Kidney tubule cell (primary cell): ENCODE results near the gene GPR87.

Experiments
- DNase-seq: peaks from one replicate; pipeline ENCODE4 v3.0.0-alpha.2; 2018; ENCODE audit warnings: low spot score

GPR87 gene

DNA sequence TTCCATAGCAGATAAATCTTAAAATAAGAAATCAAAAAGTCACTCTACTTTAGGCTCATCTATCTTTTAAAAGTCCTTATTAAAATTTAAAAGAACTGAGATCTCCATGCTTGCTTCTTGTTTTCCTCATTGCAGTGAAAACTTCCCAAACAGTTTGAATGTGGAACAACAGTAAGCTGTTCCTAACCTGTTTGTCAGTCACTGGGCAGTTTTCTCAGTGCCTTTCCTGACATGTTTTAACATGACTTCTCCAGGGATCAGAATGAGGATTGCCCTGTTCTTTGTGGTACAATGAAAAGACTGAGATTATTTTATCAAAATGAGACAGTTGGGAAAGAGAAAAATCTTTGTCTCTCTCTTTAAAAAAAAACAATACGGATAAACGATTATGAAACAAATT lies 774 bp downstream of the GPR87 start:
- DNase-seq, result peak; percentile 11

DNA sequence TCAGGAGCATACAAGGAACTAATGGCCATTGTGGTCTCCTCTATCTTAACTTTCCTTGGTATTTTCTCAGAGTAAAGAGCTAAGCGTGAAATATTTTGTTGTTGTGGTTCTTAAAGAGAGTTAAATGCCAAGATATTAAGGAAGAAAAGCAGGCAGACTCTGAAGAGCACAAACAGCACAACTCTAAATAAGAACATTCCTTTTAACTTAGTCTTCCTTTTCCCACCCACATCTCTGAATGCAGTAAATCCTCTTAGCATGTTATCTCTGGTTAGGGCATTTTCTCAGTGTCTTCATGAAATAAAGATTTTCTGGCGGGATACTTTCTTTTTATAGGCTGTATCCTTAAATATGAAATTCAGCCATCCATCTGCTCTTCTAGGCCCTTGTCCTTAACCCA lies 1.5 kb downstream of the GPR87 start:
- DNase-seq, result peak; percentile 41

GRCh38 chr3:151314593-151314992 lies 2.0 kb downstream of the GPR87 start:
- DNase-seq, result no peak

DNA sequence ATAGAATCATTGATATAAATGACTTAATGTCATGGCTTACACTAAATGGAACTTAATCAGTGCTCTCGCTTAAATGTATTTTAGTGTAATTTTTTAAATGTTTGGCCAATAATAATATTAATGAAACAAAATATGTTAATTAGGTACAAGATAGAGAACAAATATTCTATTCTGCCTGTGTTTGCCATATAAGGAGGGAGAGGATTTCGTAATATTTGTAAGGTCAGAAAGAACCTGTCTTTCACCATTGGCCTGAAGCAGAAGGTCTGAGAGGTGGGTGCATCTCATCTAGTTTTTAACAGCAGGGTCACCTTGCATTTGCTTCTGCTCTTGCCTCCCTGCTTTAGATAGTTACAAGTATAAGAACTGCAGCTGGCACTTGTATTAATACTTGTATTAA lies 2.5 kb downstream of the GPR87 start:
- DNase-seq, result no peak

- DNase-seq, result no peak
Measured at GRCh38 chr3:151312972-151313371, 3.6 kb downstream of the GPR87 start.

DNA sequence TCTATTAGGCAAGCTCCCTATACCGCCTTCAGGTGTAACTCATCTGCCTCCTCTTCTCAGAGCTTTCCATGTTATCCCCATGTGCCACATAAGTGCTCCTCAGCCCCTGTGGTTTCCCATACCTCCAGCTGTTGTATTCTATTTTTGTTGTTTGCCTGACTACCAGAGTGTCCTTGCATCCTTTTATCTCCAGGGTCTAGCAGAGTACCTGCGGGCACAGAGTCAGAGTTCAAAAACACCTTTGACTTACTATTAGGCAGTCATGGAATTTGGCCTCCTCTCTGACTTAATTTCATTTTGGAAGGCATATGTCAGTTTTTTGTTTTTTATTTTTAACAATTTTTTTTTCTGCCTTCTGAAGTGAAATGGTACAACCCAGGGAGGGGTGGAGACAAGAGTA lies 7.1 kb downstream of the GPR87 start:
- no peak for DNase-seq

DNA sequence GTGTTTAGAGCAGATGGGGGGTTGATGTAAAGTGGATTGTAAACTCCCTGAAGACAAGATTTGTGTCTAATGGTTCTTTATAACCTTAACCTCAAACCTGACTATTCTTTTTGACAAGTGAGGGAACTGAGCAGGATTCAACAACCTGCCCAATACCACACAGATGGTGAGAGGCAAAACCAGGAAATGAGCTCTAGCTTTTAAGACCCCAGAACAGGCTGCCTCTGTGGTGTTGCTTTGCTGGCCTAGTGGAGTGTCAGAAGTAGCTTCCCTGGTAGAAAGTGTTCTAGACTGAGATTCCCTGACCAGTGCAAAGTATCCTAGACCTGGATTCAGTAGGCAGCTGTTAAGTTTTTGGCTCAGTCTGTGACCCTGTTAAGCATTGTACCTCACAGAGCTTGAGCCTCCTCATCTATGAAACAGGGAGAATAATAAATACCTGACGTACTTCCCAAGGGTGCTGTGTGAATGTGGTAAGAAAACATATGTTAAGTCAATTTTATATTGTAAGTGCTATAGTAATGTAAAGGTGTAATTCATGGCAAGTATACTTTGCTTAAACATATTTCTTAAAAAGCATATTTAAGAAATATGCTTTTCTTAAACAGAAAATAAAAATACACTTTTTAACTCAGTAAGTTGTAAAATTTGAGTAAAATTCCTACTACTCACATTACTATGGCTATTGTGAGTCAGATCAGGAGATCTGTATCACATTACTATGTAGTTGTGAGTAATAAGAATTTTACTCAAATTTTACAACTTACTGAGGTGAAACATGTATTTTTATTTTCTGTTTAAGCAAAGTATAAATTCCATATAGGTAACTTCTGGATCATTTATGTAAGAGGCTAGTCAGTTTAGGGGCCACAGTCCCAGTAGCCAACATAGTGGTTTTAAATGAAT lies 8.8 kb downstream of the GPR87 start:
- DNase-seq, result peak; percentile 33

DNA sequence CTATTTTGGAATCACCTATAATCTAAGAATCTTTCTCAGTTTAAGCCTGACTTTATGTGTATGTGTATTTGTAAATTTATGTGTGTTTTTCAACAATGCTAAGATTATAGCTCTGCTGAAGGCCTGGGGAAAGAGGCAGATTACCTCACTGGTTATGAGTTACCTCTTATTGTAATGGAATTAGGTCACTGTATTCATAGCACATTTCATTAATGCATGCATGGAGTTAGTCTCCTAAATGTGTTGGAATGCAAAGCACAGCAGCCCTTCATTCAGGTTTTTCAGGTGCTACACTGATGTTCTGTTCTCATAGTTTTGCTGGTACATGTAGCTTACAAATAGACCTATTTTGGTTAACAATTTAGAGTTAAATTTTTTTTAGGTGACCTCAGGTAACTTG lies 9.5 kb downstream of the GPR87 start:
- DNase-seq, result peak; percentile 62

DNA sequence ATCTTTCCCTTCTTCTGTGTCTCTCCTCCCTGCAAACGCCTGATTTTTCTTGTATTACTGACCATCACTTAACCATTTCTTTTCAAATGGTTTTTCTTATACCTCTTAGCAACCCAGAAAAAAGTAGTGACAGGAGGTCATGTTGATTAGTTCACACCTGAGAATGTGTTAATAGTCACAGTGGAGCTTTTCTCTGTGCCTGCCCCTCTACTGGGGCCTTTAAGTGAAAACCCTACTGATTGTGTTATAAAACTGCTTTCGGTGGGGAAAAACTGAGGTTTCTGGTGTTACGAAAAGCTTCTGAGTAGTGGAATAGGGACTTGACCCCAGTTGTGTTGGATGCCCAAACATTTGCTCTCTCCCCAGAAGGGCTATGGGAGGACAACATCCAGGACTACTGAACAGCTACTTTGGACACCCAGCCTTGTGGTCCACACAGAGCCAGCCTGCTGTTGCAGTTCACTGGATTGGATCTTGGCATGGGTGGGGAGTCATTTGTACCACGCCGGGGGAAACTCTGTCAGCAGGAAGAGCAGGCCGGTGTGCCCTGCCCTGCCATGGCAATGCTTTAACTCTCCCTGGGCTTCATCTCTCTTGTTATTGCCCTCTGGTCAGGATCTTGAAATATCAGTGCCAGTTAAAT lies 10.3 kb downstream of the GPR87 start:
- DNase-seq, result peak; percentile 47

DNA sequence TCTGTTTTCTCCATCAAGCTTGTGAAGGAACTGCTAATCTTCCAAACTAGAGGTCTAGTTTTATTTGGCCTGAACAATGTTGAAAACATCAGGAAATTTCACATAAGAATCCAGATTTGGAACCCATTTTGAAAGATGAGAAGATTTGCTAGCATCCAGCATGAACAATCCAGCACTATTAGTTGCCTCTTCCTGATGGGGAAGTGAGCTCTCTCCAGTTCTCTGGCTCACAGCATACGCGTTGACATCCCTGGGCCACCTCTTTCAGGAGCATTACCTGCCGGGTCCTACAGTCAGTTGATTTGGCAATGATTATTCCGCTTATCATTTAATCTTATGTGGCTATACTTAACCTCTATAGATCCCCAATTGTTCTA lies 10.9 kb downstream of the GPR87 start:
- DNase-seq, result no peak

- DNase-seq, result peak; percentile 98
Measured at GRCh38 chr3:151305060-151305774, 11.4 kb downstream of the GPR87 start.

- no peak for DNase-seq
Measured at GRCh38 chr3:151303751-151304150, 12.9 kb downstream of the GPR87 start.

- DNase-seq, result peak; percentile 25
Measured at GRCh38 chr3:151301787-151302186, 14.8 kb downstream of the GPR87 start.

DNA sequence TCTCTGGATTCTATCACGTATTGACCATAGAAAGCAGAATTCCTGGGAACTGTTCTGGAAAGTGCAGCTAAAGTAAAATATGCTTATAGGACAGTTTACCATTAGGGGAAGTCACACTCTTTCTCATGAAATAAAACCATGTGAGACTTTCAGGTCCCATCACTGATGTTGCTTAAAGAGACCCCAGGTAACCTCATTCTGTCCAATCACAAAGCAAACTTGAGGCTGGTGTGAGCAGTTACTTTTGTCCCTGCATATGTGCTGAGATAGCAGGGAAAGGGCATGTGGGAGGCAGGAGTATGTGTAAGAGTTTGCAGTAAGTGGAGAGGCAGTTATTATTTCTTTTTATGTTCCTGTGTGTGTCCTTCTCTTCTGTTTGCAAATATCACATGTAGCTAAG lies 16.1 kb downstream of the GPR87 start:
- DNase-seq, result no peak

DNA sequence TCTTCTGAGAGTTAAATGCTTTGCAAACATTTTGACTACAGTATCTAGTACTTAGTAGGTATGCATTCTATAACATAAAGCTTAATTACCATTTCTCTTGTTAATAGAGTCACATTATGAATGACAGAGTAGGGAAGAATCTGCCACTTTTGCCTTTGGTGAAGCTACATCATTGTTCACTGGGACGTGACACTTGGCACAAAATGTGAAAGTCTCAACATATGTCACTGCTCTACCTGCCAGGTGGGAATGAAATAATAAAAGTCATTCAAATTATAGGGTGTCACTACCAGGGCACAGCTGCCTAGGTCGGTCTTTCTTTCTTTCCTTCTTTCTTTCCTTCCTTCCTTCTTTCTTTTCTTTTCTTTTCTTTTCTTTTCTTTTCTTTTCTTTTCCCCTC lies 17.6 kb downstream of the GPR87 start:
- DNase-seq, result no peak

DNA sequence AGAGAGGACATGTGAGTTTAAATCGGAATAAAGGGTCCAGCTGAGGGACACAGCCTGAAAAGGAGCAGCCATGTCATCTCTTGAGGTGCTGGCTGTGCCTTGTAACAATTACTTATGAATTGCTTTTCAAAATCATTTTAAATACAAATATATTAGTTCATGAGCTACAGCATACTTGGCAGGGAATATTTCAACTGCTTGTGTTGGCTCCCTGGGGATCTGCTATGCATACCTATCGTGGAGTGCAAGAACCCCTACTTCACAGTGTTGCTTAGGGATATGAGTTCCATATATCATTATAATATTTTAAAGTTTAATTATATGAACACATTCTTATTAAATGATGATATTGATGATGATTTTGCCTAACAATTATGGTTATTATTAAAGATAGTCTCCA lies 19.2 kb downstream of the GPR87 start:
- no peak for DNase-seq

- no peak for DNase-seq
Measured at GRCh38 chr3:151296226-151296625, 20.4 kb downstream of the GPR87 start.

GRCh38 chr3:151293127-151293526 lies 23.5 kb downstream of the GPR87 start:
- DNase-seq, result no peak

DNA sequence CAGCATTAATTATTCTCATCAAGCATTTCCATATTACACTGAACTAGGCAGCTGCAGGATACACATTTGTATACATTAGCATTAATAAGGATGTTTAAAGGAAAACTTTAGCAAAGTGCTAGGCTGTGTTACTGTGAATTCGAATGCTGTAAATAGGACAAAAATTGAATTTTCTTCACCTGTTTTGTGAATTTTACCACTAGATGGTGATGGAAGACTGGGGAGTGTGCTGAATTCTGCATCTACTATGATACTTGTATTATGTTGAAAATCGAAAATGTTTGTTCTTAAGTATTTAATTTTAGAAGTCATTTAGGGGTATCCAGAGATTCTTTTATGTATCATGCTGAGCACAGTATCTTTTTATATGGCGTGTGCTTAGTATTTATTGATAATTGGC lies 25.9 kb downstream of the GPR87 start:
- DNase-seq, result peak; percentile 47

- DNase-seq, result no peak
Measured at GRCh38 chr3:151289445-151289844, 27.2 kb downstream of the GPR87 start.

DNA sequence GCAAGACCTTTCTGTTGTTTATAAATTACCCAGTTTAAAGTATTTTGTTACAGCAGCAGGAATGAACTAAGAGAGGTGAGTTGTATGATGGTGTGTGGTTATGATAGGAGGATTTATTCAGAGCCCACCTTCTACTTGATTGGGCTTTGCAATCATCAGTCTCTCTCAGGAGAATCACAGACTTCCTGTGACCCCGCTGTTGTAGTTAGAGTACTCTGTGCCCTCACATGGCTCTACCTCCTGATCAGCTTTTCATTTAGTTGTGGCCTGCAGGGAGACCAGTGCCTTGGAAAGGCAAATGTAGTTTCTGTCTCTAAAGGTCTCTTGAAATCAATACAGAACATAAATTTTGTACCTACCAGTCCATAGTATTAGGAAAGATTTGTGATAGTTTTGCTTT lies 30.7 kb downstream of the GPR87 start:
- no peak for DNase-seq

DNA sequence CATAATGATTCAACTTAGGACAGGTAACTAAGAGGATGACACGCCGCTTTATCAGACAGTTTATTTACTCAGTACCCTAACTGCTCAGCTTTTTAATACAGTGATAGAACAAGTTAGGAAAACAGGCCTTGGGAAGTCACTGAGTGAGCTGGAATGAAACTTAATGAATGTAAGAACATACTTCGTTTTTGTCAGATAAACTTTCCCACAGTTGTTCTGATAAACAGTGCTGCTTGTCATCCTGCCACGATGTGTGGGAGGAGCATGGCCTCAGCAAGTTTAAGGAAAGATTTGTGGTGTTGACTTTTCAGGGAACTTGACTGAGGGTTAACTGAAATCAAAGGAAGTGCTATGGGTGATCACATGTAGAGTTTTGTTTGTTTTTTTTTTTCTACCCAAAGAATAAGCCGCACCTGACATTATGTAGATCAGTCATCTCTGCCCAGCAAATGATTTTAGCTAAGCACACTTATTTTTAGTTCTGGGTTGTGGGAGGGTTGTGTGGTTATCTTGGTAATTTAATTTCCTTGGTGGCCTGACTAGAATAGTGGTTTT lies 32.6 kb downstream of the GPR87 start:
- peak; percentile 7 for DNase-seq

DNA sequence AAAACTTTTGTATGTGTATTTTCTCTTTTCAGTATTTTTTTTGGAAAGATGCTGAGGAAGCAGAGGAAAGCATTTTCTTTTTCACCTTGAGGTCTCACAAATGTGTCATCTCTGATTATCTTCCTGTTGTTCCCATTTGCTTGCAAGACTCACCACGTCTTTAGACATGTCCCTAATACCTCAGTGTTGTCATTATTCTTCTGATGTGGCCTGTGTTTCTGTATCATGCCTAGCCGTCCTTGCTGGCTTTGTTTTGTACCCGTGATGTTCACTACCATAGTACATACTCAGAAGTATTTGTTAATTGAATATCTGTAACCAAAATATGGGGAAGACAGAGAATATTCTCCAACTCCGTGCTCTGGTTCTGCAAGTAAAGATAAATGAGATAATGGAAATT lies 33.2 kb downstream of the GPR87 start:
- DNase-seq, result no peak
